Panc1 (cell line): Measurements from ENCODE around the gene CDKN3. TPM values are rescaled to one million over a fixed set of nuclear protein-coding genes. Genes with fewer than 3 reads are reported as not detected.

Experiments used
- ATAC-seq: fragments of 200-7000 bp; cut with Tn5 transposase; 2 replicates; pipeline ENCODE4 v1.9.1; 2020; ENCODE audit warnings: mild to moderate bottlenecking, moderate library complexity
- BruUV-seq: library from RNA; stranded (reverse); fragments of 400-500 nt; replicated peaks from 2 replicates; lab custom pipeline; 2021; lab: Mats Ljungman, UMichigan
- CTCF ChIA-PET: fragments of 300-600 bp; sonication (Branson Sonifier 250); formaldehyde crosslinking; loops from one replicate; lab custom pipeline; 2022; ENCODE audit warnings: antibody characterized with exemption; lab: Charles Lee
- POLR2A ChIA-PET: fragments of 300-600 bp; sonication (Branson Sonifier 250); formaldehyde crosslinking; loops from one replicate; lab custom pipeline; 2022; ENCODE audit warnings: antibody characterized with exemption; lab: Charles Lee
- DNase-seq: peaks from one replicate; pipeline ENCODE4 v3.0.0-alpha.2; 2010; ENCODE audit warnings: low read depth, low spot score
- H3K27ac ChIP-seq: 2 replicates; pipeline ENCODE4 v1.5.1; 2011; ENCODE audit warnings: mild to moderate bottlenecking, low read length, inconsistent platforms
- H3K27me3 ChIP-seq: fragments of 200-500 bp; sonication (Bioruptor generic); 2 replicates; pipeline ENCODE4 v1.6.0; 2014; ENCODE audit warnings: low read length, inconsistent platforms; ENCODE audit not compliant: control insufficient read depth, insufficient read depth
- H3K36me3 ChIP-seq: fragments of 200-500 bp; sonication (Bioruptor generic); 2 replicates; pipeline ENCODE4 v1.5.1; 2014; ENCODE audit warnings: inconsistent platforms, mild to moderate bottlenecking, low read length, moderate library complexity; ENCODE audit not compliant: control insufficient read depth, insufficient read depth
- H3K4me1 ChIP-seq: 2 replicates; pipeline ENCODE4 v1.5.1; 2011; ENCODE audit warnings: inconsistent platforms, mild to moderate bottlenecking, low read length, moderate library complexity; ENCODE audit not compliant: control insufficient read depth, insufficient read depth
- H3K4me3 ChIP-seq, 2 experiments: 2 replicates each; pipeline ENCODE4 v1.5.1; 2011 to 2012; ENCODE audit warnings: low read depth in 2 of 2, low read length in 2 of 2, mild to moderate bottlenecking in 2 of 2, inconsistent platforms in 1 of 2, moderate library complexity in 1 of 2
- H3K9me3 ChIP-seq: fragments of 200-500 bp; sonication (Bioruptor generic); 2 replicates; pipeline ENCODE4 v1.5.1; 2014; ENCODE audit warnings: low read depth, mild to moderate bottlenecking, inconsistent platforms, low read length, moderate library complexity; ENCODE audit not compliant: control insufficient read depth, insufficient read depth
- POLR2AphosphoS5 ChIP-seq: IDR thresholded peaks from 2 replicates; pipeline ENCODE4 v1.6.1; 2012; ENCODE audit warnings: mild to moderate bottlenecking, low read depth, low read length, moderate library complexity
- SIN3A ChIP-seq: IDR thresholded peaks from 2 replicates; pipeline ENCODE4 v1.6.1; 2012; ENCODE audit warnings: low read depth, mild to moderate bottlenecking, low read length, moderate library complexity, borderline replicate concordance; ENCODE audit not compliant: insufficient read depth
- TCF7L2 ChIP-seq: IDR thresholded peaks from 2 replicates; pipeline ENCODE4 v1.6.1; 2011; ENCODE audit warnings: mild to moderate bottlenecking, low read depth, low read length, inconsistent platforms
- in situ Hi-C: cut with HindIII; loops from 2 replicates; pipeline ENCODE4 v1.10.0; 2016; ENCODE audit warnings: low sequenced_read_pairs, low pct_unique_long_range_greater_than_20kb
- intact Hi-C: fragments of 100-400 bp; cut with micrococcal nuclease; formaldehyde crosslinking; loops from one replicate; pipeline ENCODE4 v1.10.0; 2022; ENCODE audit not compliant: unreplicated experiment
- total RNA-seq: library from RNA; stranded (reverse); gene quantifications from one replicate; pipeline ENCODE4 v1.2.1, GENCODE V29; 2021; ENCODE audit not compliant: unreplicated experiment
- TF ChIP-seq, protein P1 (sequence below): fragments of 450-650 bp; IDR thresholded peaks from 2 replicates; pipeline ENCODE4 v1.5.1; 2017; ENCODE audit warnings: mild to moderate bottlenecking
- TF ChIP-seq, protein P2 (sequence below), 2 experiments: IDR thresholded peaks; 2 replicates each; pipeline ENCODE4 v1.6.1; 2011 to 2012; ENCODE audit warnings: low read depth in 2 of 2, control low read depth in 1 of 2, low read length in 1 of 2, mild to moderate bottlenecking in 1 of 2, moderate library complexity in 1 of 2; ENCODE audit not compliant: insufficient read depth in 1 of 2

Gene CDKN3
- total RNA-seq, 1 experiment from 2014 or later: 36.1 TPM

DNA sequence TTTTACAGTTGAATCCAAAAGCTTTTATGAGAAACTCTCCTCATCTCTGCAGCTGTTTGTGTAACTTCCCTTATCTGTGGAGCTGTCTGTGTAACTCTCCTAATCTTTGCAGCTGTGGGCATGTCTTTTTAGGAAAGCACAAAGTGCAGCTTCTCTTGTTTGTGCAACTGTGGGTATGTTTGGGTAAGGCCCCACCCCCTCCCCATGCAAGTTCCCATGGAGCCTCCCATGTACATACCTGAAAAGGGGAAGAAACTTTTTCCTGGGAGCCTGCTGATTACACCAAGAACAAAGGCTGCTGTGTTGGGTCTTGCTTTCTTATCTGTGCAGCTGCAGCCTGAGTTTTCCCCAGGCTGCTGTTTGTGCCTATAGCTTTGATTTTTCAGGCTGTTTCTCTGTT lies 42.7 kb upstream of the CDKN3 start:
- H3K9me3 ChIP-seq: no peaks in the 10 kb centered on the region
- no peaks in the 10 kb centered on the region for H3K4me1 ChIP-seq
- H3K4me3 ChIP-seq: no peak overlapping the region
- no peak for ATAC-seq
- no peaks in the 10 kb centered on the region for H3K27me3 ChIP-seq
- ChIA-PET CTCF (interaction anchor here (0.6 kb wide), 1 partner anchor 807 kb away, joined by 3 read pairs; no protein-coding TSS in a partner anchor), POLR2A (no interaction called here)
- BruUV-seq: no TSS peak
- DNase-seq: no peak
- intact Hi-C loops (no loop called here), in situ Hi-C loops (no loop called here)
- H3K36me3 ChIP-seq: no peaks in the 10 kb centered on the region
- TF ChIP-seq, protein P1, sequence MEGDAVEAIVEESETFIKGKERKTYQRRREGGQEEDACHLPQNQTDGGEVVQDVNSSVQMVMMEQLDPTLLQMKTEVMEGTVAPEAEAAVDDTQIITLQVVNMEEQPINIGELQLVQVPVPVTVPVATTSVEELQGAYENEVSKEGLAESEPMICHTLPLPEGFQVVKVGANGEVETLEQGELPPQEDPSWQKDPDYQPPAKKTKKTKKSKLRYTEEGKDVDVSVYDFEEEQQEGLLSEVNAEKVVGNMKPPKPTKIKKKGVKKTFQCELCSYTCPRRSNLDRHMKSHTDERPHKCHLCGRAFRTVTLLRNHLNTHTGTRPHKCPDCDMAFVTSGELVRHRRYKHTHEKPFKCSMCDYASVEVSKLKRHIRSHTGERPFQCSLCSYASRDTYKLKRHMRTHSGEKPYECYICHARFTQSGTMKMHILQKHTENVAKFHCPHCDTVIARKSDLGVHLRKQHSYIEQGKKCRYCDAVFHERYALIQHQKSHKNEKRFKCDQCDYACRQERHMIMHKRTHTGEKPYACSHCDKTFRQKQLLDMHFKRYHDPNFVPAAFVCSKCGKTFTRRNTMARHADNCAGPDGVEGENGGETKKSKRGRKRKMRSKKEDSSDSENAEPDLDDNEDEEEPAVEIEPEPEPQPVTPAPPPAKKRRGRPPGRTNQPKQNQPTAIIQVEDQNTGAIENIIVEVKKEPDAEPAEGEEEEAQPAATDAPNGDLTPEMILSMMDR: no peak
- no peak for TF ChIP-seq TCF7L2
- no peak for TF ChIP-seq POLR2AphosphoS5
- no peak for TF ChIP-seq SIN3A
- TF ChIP-seq, protein P2, sequence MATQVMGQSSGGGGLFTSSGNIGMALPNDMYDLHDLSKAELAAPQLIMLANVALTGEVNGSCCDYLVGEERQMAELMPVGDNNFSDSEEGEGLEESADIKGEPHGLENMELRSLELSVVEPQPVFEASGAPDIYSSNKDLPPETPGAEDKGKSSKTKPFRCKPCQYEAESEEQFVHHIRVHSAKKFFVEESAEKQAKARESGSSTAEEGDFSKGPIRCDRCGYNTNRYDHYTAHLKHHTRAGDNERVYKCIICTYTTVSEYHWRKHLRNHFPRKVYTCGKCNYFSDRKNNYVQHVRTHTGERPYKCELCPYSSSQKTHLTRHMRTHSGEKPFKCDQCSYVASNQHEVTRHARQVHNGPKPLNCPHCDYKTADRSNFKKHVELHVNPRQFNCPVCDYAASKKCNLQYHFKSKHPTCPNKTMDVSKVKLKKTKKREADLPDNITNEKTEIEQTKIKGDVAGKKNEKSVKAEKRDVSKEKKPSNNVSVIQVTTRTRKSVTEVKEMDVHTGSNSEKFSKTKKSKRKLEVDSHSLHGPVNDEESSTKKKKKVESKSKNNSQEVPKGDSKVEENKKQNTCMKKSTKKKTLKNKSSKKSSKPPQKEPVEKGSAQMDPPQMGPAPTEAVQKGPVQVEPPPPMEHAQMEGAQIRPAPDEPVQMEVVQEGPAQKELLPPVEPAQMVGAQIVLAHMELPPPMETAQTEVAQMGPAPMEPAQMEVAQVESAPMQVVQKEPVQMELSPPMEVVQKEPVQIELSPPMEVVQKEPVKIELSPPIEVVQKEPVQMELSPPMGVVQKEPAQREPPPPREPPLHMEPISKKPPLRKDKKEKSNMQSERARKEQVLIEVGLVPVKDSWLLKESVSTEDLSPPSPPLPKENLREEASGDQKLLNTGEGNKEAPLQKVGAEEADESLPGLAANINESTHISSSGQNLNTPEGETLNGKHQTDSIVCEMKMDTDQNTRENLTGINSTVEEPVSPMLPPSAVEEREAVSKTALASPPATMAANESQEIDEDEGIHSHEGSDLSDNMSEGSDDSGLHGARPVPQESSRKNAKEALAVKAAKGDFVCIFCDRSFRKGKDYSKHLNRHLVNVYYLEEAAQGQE (IDR thresholded peaks at IDR 0.05; ENCODE audit: insufficient read depth in 1 of 2, low read depth in 2 of 2, low read length in 1 of 2): no peak
- H3K27ac ChIP-seq: no peak overlapping the region

DNA sequence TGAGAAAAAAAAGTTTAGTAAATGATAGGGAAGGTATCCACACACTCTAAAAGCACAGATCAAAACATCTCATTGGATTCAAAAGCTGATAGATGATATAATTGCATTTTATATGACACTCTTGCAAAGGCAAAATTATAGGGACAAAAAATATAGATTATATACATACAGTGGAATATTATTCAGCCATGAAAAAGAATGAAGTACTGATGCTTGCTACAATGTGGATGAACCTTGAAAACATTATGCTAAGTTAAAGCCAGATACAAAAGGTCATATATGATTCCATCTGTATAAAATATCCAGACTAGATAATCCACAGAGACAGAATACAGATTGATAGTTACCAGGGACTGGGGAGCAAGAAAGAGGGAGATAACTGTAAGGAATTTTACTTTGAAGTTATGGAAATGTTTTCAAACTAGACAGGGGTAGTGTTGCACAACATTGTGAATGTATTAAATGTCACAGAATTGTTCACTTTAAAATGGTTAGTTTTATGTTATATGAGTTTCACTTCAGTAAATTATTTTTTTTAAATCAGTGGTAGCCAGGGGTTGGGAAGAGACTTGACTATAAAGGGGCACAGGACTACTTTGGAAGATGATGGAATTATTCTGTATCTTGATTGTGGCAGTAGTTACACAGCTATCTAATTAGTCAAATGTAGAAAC lies 41.7 kb upstream of the CDKN3 start:
- Histone ChIP-seq H3K4me1 (no peaks in the 10 kb centered on the region), H3K27ac (no peak overlapping the region), H3K36me3 (no peaks in the 10 kb centered on the region), H3K4me3 (no peak overlapping the region), H3K9me3 (no peaks in the 10 kb centered on the region), H3K27me3 (no peaks in the 10 kb centered on the region)
- ChIA-PET CTCF (no interaction called here), POLR2A (no interaction called here)
- no TSS peak for BruUV-seq
- DNase-seq: no peak
- TF ChIP-seq SIN3A: no peak
- in situ Hi-C loops: no loop called here
- ATAC-seq: no peak
- intact Hi-C loops: no loop called here

DNA sequence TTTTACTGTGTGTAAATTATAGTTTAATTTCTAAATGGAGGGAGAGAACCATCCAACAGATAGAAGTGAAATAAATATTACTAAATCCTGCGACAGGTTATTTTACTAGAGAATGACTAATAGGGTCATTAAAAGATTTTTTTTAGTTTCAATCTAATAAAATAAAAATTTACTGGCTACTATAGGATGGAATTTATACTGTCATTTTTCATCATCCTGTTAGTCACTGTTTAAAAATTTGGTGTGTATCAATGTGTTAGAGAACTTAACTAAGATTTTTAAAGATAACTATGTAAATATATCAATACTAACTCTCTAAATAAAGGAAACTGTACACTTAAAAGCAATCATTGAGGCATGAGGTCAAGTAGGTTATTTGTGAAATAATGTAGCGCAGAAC lies 41.1 kb upstream of the CDKN3 start:
- Histone ChIP-seq H3K27ac (no peak overlapping the region), H3K9me3 (no peaks in the 10 kb centered on the region), H3K4me1 (no peaks in the 10 kb centered on the region), H3K4me3 (no peak overlapping the region), H3K27me3 (no peaks in the 10 kb centered on the region), H3K36me3 (no peaks in the 10 kb centered on the region)
- TF ChIP-seq, protein P1: no peak
- no peak for TF ChIP-seq SIN3A
- no peak for TF ChIP-seq TCF7L2
- TF ChIP-seq, protein P2 (IDR thresholded peaks at IDR 0.05; ENCODE audit: insufficient read depth in 1 of 2, low read depth in 2 of 2, low read length in 1 of 2): no peak
- TF ChIP-seq POLR2AphosphoS5: no peak
- POLR2A ChIA-PET: no interaction called here
- in situ Hi-C loops (no loop called here), intact Hi-C loops (no loop called here)
- BruUV-seq: no TSS peak
- CTCF ChIA-PET: interaction anchor here (0.6 kb wide), 1 partner anchor 491 kb away, joined by 3 read pairs; no protein-coding TSS in a partner anchor
- no peak for ATAC-seq
- DNase-seq: no peak
